Activated CD4-positive, alpha-beta memory T cell treated with anti-CD3 and anti-CD28 coated beads for 36 hours (primary cell): Measurements from ENCODE around the gene SSBP4. TPM values are rescaled to one million over a fixed set of nuclear protein-coding genes. Genes with fewer than 3 reads are reported as not detected.
"Not testable (repeated sequence)": the region's sequence is repeated elsewhere in the genome, so short reads cannot be mapped to it uniquely, and the experiment has no call there.

Experiments used
- CTCF ChIA-PET: fragments of 350-600 bp; sonication (Branson Sonifier 250); formaldehyde crosslinking; loops from one replicate; lab custom pipeline; 2021; ENCODE audit warnings: antibody characterized with exemption, inconsistent platforms; lab: Charles Lee
- POLR2A ChIA-PET: fragments of 350-600 bp; sonication (Branson Sonifier 250); formaldehyde crosslinking; loops from one replicate; lab custom pipeline; 2021; ENCODE audit warnings: antibody characterized with exemption; lab: Charles Lee
- DNase-seq: peaks from one replicate; pipeline ENCODE4 v3.0.0-alpha.2; 2020
- H3K27ac Mint-ChIP-seq: one replicate; pipeline ENCODE4 v1.8.0; 2021; ENCODE audit warnings: mixed read lengths
- H3K27me3 Mint-ChIP-seq: one replicate; pipeline ENCODE4 v1.8.0; 2021; ENCODE audit warnings: mixed read lengths
- H3K36me3 Mint-ChIP-seq: one replicate; pipeline ENCODE4 v1.8.0; 2021; ENCODE audit warnings: mixed read lengths
- H3K4me1 Mint-ChIP-seq: one replicate; pipeline ENCODE4 v1.8.0; 2021; ENCODE audit warnings: low read depth, mixed read lengths
- H3K4me3 Mint-ChIP-seq: one replicate; pipeline ENCODE4 v1.8.0; 2021; ENCODE audit warnings: mild to moderate bottlenecking, mixed read lengths
- H3K9me3 Mint-ChIP-seq: one replicate; pipeline ENCODE4 v1.8.0; 2021; ENCODE audit warnings: mixed read lengths
- intact Hi-C: fragments of 100-400 bp; cut with micrococcal nuclease; formaldehyde crosslinking; loops from one replicate; pipeline ENCODE4 v1.15.1; 2023
- total RNA-seq, 2 experiments: library from RNA; stranded (reverse); gene quantifications; one replicate each; pipeline ENCODE4 v1.2.3, GENCODE V29; 2021

Gene SSBP4
- 100 to 1,000 TPM in 1 of 2 experiments, 10 to 100 TPM in 1; 97.9 to 102 TPM for total RNA-seq

GRCh38 chr19:18419195-18419698 is at the start of gene SSBP4:
TSS of gene SSBP4 (plus strand) at chr19:18419398. CDS start at chr19:18419649, 251 bp downstream.
- peak; percentile 79 for DNase-seq
- H3K27me3 Mint-ChIP-seq = peaks cover 17% of the 10 kb centered on the region
- H3K9me3 Mint-ChIP-seq = no peaks in the 10 kb centered on the region
- ChIA-PET CTCF (interaction anchor here (0.8 to 4.5 kb wide), 11 partner anchors 8 to 429 kb away, joined by 3 to 53 read pairs (median 5); partner anchors contain the start of gene JUND), POLR2A (interaction anchor here (0.8 to 5.5 kb wide), 6 partner anchors 9 to 139 kb away, joined by 3 to 46 read pairs (median 4); partner anchors contain the start of gene JUND)
- H3K4me1 Mint-ChIP-seq = peaks cover 79% of the 10 kb centered on the region
- H3K36me3 Mint-ChIP-seq = peaks cover 1% of the 10 kb centered on the region
- H3K27ac Mint-ChIP-seq = peak within 1 kb of the TSS; percentile 87
- intact Hi-C loops = loop anchor here (5.0 to 10.0 kb wide), 2 partner anchors 217 to 324 kb away; partner anchors contain the start of genes MAST3 and RAB3A
- peak within 1 kb of the TSS; percentile 96 for H3K4me3 Mint-ChIP-seq

DNA sequence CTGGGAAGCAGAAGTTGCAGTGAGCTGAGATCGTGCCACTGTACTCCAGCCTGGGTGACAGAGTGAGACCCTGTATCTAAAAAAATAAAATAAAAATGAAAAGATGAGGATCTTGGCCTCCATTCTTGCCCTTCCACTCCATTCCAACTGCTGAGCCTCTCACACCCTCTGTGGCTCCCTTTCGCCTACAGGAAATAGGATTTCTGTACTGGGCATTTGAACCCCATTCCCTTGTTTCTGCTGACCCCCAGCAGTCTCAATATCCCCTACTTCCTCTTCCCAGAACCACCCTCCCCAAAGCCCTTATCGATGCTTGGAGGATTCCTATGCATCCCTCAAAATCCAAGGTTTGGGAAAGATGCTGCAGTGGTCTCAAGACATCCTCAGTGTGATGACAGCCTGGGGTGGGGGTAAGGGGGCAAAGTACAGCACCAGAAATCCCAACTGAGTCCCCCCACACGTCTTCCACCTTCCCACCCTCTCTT is 45.7 kb upstream of the SSBP4 start:
- CTCF ChIA-PET = interaction anchor here (1.0 kb wide), 2 partner anchors 12 to 95 kb away, joined by 3 read pairs; partner anchors contain the start of gene GDF15
- POLR2A ChIA-PET = no interaction called here
- no peak for DNase-seq

GRCh38 chr19:18373892-18374629 is 45.1 kb upstream of the SSBP4 start:
- CTCF ChIA-PET = interaction anchor here (1.0 kb wide), 2 partner anchors 12 to 95 kb away, joined by 3 read pairs; partner anchors contain the start of gene GDF15
- POLR2A ChIA-PET = no interaction called here
- peak overlapping the region; percentile 6 for H3K4me3 Mint-ChIP-seq

More for the DNA sequence above, 45.7 kb upstream of the SSBP4 start:
- Mint-ChIP-seq H3K27me3 (peaks cover 2% of the 10 kb centered on the region), H3K27ac (peak overlapping the region; percentile 9), H3K4me1 (peaks cover 13% of the 10 kb centered on the region), H3K9me3 (no peaks in the 10 kb centered on the region), H3K36me3 (no peaks in the 10 kb centered on the region), H3K4me3 (no peak overlapping the region)
- intact Hi-C loops = no loop called here

DNA sequence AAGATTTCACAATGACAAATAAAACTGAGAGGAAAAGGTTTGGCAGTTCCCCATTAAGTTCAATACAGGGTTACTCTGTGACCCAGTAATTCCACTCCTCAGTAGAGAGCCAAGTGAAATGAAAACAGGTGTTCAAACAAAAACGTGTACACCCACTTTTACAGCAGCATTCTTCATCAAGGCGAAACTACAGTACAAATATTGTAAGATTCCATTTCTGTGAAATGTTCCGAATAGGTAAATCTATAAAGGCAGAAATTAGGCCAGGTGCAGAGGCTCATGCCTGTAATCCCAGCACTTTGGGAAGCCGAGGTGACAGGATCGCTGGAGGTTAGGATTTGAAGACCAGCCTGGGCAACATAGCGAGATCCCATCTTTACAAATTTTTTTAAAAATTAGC is 42.2 kb upstream of the SSBP4 start:
- ChIA-PET POLR2A (no interaction called here), CTCF (no interaction called here)
- H3K4me1 Mint-ChIP-seq = peaks cover 13% of the 10 kb centered on the region
- H3K36me3 Mint-ChIP-seq = no peaks in the 10 kb centered on the region
- peaks cover 2% of the 10 kb centered on the region for H3K27me3 Mint-ChIP-seq
- no peak overlapping the region for H3K27ac Mint-ChIP-seq
- H3K4me3 Mint-ChIP-seq = no peak overlapping the region
- DNase-seq = no peak
- intact Hi-C loops = loop anchor here (5.0 kb wide), 1 partner anchor 35 kb away; no protein-coding TSS in a partner anchor
- H3K9me3 Mint-ChIP-seq = no peaks in the 10 kb centered on the region

More at GRCh38 chr19:18373892-18374629, 45.1 kb upstream of the SSBP4 start:
- Mint-ChIP-seq H3K4me1 (peaks cover 13% of the 10 kb centered on the region), H3K9me3 (no peaks in the 10 kb centered on the region), H3K27ac (peak overlapping the region; percentile 9), H3K27me3 (peaks cover 2% of the 10 kb centered on the region), H3K36me3 (no peaks in the 10 kb centered on the region)
- intact Hi-C loops = loop anchor here (2.0 kb wide), 1 partner anchor 33 kb away; the partner anchor contains the start of gene PGPEP1
- peak; percentile 86 for DNase-seq

DNA sequence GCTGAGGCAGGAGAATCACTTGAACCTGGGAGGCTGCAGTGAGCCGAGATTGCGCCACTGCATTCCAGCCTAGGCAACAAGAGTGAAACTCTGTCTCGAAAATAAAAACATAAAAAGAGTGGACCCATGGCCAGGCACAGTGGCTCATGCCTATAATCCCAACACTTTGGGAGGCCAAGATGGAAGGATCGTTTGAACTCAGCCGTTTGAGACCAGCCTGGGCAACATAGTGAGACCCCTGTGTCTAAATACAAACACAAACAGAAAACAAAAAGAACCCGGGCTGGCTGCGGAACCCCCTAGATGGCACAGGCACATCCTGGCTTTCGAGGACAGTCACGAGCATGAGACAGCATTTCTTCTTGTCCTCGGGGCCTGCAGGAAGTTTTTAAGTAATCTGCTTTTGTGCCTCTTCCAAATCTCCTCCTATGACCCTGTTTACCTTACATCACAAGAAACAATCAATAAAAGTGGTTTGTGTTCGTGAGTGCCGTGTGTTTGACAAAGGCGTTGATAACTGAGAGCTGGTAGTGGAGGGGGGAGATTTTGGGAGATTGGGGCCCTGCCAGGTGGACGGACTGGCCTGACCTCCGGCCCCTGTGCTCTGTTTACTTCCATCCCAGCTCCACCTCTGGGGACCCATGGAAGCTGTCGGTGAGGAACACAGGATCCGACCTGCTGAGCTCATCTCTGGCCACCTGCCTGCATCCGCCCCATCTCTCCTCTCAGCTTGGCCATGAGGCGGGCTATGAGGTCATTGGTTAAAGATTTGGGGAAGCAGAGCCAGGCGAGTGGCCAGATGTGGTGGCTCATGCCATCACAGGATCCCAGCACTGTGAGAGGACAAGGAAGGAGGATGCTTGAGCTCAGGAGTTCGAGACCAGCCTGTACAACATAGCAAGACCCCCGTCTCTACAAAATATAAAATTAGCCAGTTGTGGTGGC is 39.1 kb upstream of the SSBP4 start:
- no peak overlapping the region for H3K27ac Mint-ChIP-seq
- H3K4me1 Mint-ChIP-seq = no peaks in the 10 kb centered on the region
- intact Hi-C loops = loop anchor here (5.0 kb wide), 1 partner anchor 32 kb away; no protein-coding TSS in a partner anchor
- no peaks in the 10 kb centered on the region for H3K9me3 Mint-ChIP-seq
- POLR2A ChIA-PET = interaction anchor here (0.7 kb wide), 1 partner anchor 208 kb away, joined by 4 read pairs; no protein-coding TSS in a partner anchor
- no peaks in the 10 kb centered on the region for H3K36me3 Mint-ChIP-seq
- H3K4me3 Mint-ChIP-seq = no peak overlapping the region
- peaks cover 7% of the 10 kb centered on the region for H3K27me3 Mint-ChIP-seq
- DNase-seq = no peak
- CTCF ChIA-PET = interaction anchor here (0.9 to 2.2 kb wide), 2 partner anchors 9 to 51 kb away, joined by 3 to 16 read pairs; no protein-coding TSS in a partner anchor

GRCh38 chr19:18380843-18381242 is 38.4 kb upstream of the SSBP4 start:
- Mint-ChIP-seq H3K4me3 (no peak overlapping the region), H3K27ac (no peak overlapping the region), H3K27me3 (peaks cover 14% of the 10 kb centered on the region), H3K4me1 (no peaks in the 10 kb centered on the region), H3K36me3 (no peaks in the 10 kb centered on the region), H3K9me3 (no peaks in the 10 kb centered on the region)
- intact Hi-C loops = no loop called here
- POLR2A ChIA-PET = interaction anchor here (0.7 kb wide), 1 partner anchor 207 kb away, joined by 4 read pairs; no protein-coding TSS in a partner anchor
- CTCF ChIA-PET = interaction anchor here (0.9 to 2.2 kb wide), 2 partner anchors 8 to 52 kb away, joined by 3 to 16 read pairs; no protein-coding TSS in a partner anchor
- DNase-seq = no peak

DNA sequence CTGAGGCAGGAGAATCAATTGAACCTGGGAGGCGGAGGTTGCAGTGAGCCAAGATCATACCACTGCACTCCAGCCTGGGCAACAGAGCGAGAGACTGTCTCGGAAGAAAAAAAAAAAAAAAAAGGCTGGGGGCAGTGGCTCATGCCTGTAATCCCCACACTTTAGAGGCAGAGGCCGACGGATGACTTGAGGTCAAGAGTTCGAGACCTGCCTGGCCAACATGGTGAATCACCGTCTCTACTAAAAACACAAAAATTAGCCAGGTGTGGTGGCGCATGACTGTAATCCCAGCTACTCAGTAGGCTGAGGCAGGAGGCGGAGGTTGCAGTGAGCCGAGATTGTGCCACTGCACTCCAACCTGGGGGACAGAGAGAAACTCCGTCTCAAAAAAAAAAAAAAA is 35.6 kb upstream of the SSBP4 start:
- CTCF ChIA-PET = interaction anchor here (0.8 kb wide), 1 partner anchor 210 kb away, joined by 3 read pairs; no protein-coding TSS in a partner anchor
- H3K27ac Mint-ChIP-seq, H3K4me3 Mint-ChIP-seq: not testable (repeated sequence)

GRCh38 chr19:18384775-18385174 is 34.4 kb upstream of the SSBP4 start:
- no peak overlapping the region for H3K4me3 Mint-ChIP-seq
- no peaks in the 10 kb centered on the region for H3K9me3 Mint-ChIP-seq
- no peak for DNase-seq
- peaks cover 4% of the 10 kb centered on the region for H3K4me1 Mint-ChIP-seq
- H3K36me3 Mint-ChIP-seq = no peaks in the 10 kb centered on the region
- CTCF ChIA-PET = interaction anchor here (1.2 kb wide), 1 partner anchor 30 kb away, joined by 5 read pairs; no protein-coding TSS in a partner anchor
- intact Hi-C loops = no loop called here
- POLR2A ChIA-PET = no interaction called here
- no peak overlapping the region for H3K27ac Mint-ChIP-seq
- peaks cover 31% of the 10 kb centered on the region for H3K27me3 Mint-ChIP-seq

More for the DNA sequence above, 35.6 kb upstream of the SSBP4 start:
- H3K36me3 Mint-ChIP-seq, H3K9me3 Mint-ChIP-seq, POLR2A ChIA-PET, intact Hi-C loops, H3K4me1 Mint-ChIP-seq, DNase-seq: not testable (repeated sequence)
- H3K27me3 Mint-ChIP-seq = peaks cover 31% of the 10 kb centered on the region

DNA sequence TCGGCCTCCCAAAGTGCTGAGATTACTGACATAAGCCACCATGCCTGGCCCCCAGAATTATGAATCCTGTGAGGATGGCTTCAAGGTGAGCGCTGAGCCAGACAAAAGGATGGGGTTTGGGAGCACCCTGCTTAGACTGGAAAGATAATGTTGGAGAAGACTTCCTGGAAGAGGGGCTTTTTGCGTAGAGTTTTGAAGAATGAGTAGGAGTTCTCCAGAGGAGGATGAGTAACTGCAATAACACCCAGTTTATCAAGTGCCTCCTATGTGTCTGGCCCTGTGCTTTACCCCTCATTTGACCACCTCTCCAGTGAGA is 33.9 kb upstream of the SSBP4 start:
- intact Hi-C loops = no loop called here
- Mint-ChIP-seq H3K4me3 (no peak overlapping the region), H3K4me1 (peaks cover 4% of the 10 kb centered on the region), H3K36me3 (no peaks in the 10 kb centered on the region), H3K27ac (no peak overlapping the region), H3K27me3 (peaks cover 31% of the 10 kb centered on the region), H3K9me3 (no peaks in the 10 kb centered on the region)
- CTCF ChIA-PET = interaction anchor here (0.7 to 1.5 kb wide), 6 partner anchors 12 to 106 kb away, joined by 3 to 12 read pairs (median 3); no protein-coding TSS in a partner anchor
- no peak for DNase-seq
- POLR2A ChIA-PET = no interaction called here

DNA sequence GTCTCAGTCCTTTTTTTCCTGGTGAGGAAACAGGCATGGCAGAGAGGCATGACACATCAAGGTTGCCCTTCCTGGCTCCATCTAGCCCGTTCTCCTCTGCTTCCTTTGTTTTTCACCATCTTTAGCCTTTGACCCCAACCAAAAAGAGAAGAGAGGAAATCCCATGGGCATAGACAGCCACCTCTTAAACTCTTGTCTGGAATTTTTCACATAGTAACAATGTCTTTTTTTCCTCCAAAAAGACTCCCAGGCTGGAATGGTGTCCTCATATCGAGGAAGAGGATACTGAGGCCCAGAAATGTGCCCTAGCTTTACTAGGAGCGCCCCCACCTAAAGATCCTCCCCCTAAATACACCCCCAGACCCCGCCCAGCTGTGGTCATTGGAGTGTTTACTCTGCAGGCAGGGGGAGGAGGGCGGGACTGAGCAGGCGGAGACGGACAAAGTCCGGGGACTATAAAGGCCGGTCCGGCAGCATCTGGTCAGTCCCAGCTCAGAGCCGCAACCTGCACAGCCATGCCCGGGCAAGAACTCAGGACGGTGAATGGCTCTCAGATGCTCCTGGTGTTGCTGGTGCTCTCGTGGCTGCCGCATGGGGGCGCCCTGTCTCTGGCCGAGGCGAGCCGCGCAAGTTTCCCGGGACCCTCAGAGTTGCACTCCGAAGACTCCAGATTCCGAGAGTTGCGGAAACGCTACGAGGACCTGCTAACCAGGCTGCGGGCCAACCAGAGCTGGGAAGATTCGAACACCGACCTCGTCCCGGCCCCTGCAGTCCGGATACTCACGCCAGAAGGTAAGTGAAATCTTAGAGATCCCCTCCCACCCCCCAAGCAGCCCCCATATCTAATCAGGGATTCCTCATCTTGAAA is 33.3 kb upstream of the SSBP4 start, which contains the start of gene GDF15:
Gene GDF15 (plus strand): TSS at position 484 of the 868 bp plus-strand sequence. CDS start 32 bp downstream, at position 516.
- H3K36me3 Mint-ChIP-seq = no peaks in the 10 kb centered on the region
- no peak within 1 kb of the TSS for H3K27ac Mint-ChIP-seq
- ChIA-PET CTCF (interaction anchor here (0.7 to 1.5 kb wide), 7 partner anchors 12 to 146 kb away, joined by 3 to 12 read pairs (median 3); no protein-coding TSS in a partner anchor), POLR2A (no interaction called here)
- peaks cover 4% of the 10 kb centered on the region for H3K4me1 Mint-ChIP-seq
- intact Hi-C loops = no loop called here
- no peaks in the 10 kb centered on the region for H3K9me3 Mint-ChIP-seq
- no peak within 1 kb of the TSS for H3K4me3 Mint-ChIP-seq
- H3K27me3 Mint-ChIP-seq = peaks cover 32% of the 10 kb centered on the region
- peak; percentile 51 for DNase-seq
